A549 (cell line): ENCODE results near the gene TCERG1L.

Experiments
- BHLHE40 ChIP-seq: IDR thresholded peaks from 2 replicates; pipeline ENCODE4 v1.6.1; 2012; ENCODE audit warnings: low read depth, low read length, inconsistent platforms
- EP300 ChIP-seq, 2 experiments: fragments of >200 bp; sonication (Bioruptor Twin); formaldehyde crosslinking; IDR thresholded peaks; 2 replicates in 1 of 2; 3 replicates in 1 of 2; pipeline ENCODE4 v1.6.1; 2016 to 2017
- MAFK ChIP-seq: fragments of 450-650 bp; IDR thresholded peaks from 2 replicates; pipeline ENCODE4 v1.6.1; 2014; ENCODE audit not compliant: partially characterized antibody
- PHF8 ChIP-seq: fragments of 200-600 bp; sonication (generic); IDR thresholded peaks from 2 replicates; pipeline ENCODE4 v1.6.1; 2016; ENCODE audit warnings: low read depth, mild to moderate bottlenecking, antibody characterized with exemption, moderate library complexity, borderline replicate concordance
- POLR2A ChIP-seq: IDR thresholded peaks from 2 replicates; pipeline ENCODE4 v1.6.1; 2012; ENCODE audit warnings: mild to moderate bottlenecking, low read length
- TF ChIP-seq, protein P1 (sequence below): fragments of >200 bp; sonication (Bioruptor Twin); formaldehyde crosslinking; IDR thresholded peaks from 3 replicates; pipeline ENCODE4 v1.5.1; 2016
- TF ChIP-seq, protein P2 (sequence below): fragments of 450-650 bp; IDR thresholded peaks from 2 replicates; pipeline ENCODE4 v1.6.1; 2014; ENCODE audit warnings: antibody characterized with exemption

DNA sequence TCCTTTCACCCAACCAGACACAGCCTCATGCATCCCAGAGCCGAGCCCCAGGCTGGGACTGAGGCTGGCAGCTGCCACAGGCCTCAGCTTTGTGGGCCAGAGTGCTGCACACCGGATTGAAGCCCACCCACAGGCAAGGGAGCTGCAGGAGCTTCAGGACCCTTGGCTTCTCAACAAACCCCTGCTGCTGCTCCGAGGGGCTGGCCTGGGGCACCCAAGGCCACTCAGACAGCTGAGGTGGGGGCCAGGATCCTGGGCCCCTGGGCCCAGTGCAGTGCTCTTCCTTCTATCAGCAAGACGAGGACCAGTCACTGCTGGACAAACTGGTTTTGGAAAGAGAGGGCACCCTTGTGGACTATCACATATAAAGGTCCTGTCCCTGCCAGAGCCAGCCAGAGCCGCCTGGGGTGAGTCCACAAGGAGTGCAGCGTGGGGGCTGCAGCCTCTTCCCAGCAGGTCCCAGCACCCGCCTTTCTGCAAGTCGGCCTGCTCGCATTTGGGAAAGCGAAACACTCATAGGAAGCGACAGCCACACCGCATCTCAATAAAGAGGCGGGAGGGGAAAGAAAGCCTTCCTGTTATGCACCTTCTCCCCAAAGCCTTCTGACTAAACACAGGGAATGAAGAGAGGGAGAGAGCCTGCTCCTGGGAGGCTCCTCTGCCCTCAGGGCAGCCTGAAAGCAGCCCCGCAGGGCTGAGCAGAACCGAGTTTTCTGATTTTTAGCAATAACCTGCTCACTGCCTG is 9.5 kb upstream of the TCERG1L start:
- TF ChIP-seq PHF8 (no peak), POLR2A (no peak), MAFK (no peak), BHLHE40 (no peak), EP300 (IDR thresholded peaks at IDR 0.05) (no peak)
- TF ChIP-seq, protein P1, sequence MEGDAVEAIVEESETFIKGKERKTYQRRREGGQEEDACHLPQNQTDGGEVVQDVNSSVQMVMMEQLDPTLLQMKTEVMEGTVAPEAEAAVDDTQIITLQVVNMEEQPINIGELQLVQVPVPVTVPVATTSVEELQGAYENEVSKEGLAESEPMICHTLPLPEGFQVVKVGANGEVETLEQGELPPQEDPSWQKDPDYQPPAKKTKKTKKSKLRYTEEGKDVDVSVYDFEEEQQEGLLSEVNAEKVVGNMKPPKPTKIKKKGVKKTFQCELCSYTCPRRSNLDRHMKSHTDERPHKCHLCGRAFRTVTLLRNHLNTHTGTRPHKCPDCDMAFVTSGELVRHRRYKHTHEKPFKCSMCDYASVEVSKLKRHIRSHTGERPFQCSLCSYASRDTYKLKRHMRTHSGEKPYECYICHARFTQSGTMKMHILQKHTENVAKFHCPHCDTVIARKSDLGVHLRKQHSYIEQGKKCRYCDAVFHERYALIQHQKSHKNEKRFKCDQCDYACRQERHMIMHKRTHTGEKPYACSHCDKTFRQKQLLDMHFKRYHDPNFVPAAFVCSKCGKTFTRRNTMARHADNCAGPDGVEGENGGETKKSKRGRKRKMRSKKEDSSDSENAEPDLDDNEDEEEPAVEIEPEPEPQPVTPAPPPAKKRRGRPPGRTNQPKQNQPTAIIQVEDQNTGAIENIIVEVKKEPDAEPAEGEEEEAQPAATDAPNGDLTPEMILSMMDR: no peak
- TF ChIP-seq, protein P2, sequence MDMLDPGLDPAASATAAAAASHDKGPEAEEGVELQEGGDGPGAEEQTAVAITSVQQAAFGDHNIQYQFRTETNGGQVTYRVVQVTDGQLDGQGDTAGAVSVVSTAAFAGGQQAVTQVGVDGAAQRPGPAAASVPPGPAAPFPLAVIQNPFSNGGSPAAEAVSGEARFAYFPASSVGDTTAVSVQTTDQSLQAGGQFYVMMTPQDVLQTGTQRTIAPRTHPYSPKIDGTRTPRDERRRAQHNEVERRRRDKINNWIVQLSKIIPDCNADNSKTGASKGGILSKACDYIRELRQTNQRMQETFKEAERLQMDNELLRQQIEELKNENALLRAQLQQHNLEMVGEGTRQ: no peak
